C4-2B (cell line): Measurements from ENCODE around the gene PCIF1.

Source experiments
- CTCF ChIP-seq: fragments of 450-650 bp; conservative IDR thresholded peaks from 2 replicates; pipeline ENCODE4 v1.5.1; 2017; ENCODE audit warnings: mild to moderate bottlenecking
- ZFX ChIP-seq: fragments of 450-650 bp; IDR thresholded peaks from 2 replicates; pipeline ENCODE4 v1.6.1; 2017

DNA sequence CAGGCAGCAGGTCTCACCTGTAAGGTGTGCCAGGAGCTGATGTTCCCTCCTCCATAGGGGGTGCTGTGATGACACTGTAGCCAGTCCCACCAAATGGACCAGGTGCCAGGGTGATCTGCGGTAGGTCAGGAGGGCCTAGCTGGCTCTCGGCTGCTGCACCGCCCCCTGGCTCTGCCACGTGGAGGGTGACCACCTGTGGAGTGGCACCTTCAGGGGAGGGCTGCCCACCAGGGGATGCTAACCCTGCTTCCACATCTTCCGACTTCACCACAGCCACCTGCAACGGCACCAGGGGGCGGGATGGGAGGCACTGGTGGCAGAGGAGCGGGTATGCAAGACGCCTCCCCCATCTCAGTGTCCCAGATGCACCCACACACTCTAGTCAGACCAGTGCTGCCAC, 19.2 kb downstream of the PCIF1 start:
- TF ChIP-seq CTCF: no peak
- no peak for TF ChIP-seq ZFX
